ENCODE data around the gene BMP6. TPM values are rescaled to one million over a fixed set of nuclear protein-coding genes. Genes with fewer than 3 reads are reported as not detected.

The BMP6 gene
- polyA plus RNA-seq, 3 donors, result not detected

- H3K4me1 Mint-ChIP-seq, result peaks cover 12% of the 10 kb centered on the region
- no peaks in the 10 kb centered on the region for H3K36me3 Mint-ChIP-seq
- Histone ChIP-seq H4K20me1 (ENCODE audit: insufficient read depth, low read length) (peaks cover 4% of the 10 kb centered on the region), H3K79me2 (ENCODE audit: insufficient read depth, low read length) (peaks cover 29% of the 10 kb centered on the region), H3K36me3 (replicated peaks in 1 of 2; ENCODE audit: control insufficient read depth in 1 of 2, insufficient read depth in 2 of 2, low read length in 2 of 2) (no peaks in the 10 kb centered on the region), H3K9me3 (replicated peaks in 1 of 2; ENCODE audit: control insufficient read depth in 1 of 2, insufficient read depth in 1 of 2, low read length in 2 of 2) (no peaks in the 10 kb centered on the region), H3K27me3 (ENCODE audit: control insufficient read depth in 2 of 2, insufficient read depth in 2 of 2, low read length in 2 of 2) (peaks cover 0 to 9% of the 10 kb centered on the region in 2 donors), H3K4me1 (ENCODE audit: control insufficient read depth in 1 of 2, insufficient read depth in 2 of 2, low read length in 2 of 2) (peaks cover 12 to 16% of the 10 kb centered on the region in 2 donors), H3K9ac (ENCODE audit: insufficient read depth, low read length, poor library complexity, severe bottlenecking) (no peak overlapping the region), H3K27ac (ENCODE audit: low read depth in 1 of 2, low read length in 2 of 2) (no peak overlapping the region), H3K4me3 (replicated peaks in 1 of 3; ENCODE audit: low read depth in 2 of 3, low read length in 3 of 3) (no peak overlapping the region), H2AFZ (ENCODE audit: insufficient read depth, low read depth, low read length, poor library complexity, severe bottlenecking) (no peak overlapping the region), H3K4me2 (replicated peaks; ENCODE audit: extremely low read depth, low read length, poor library complexity, severe bottlenecking) (no peak overlapping the region)
- no peak overlapping the region for H3K4me3 Mint-ChIP-seq
- H3K9me3 Mint-ChIP-seq, result no peaks in the 10 kb centered on the region
- WGBS (ENCODE audit: insufficient coverage), result 98% methylated on average over 6 of the region's 6 CpGs
- H3K27me3 Mint-ChIP-seq (ENCODE audit: low read depth in 3 of 3), result peaks cover 0 to 4% (median 0%) of the 10 kb centered on the region in 3 donors
- no peak overlapping the region for H3K27ac Mint-ChIP-seq
- TF ChIP-seq, protein P1, sequence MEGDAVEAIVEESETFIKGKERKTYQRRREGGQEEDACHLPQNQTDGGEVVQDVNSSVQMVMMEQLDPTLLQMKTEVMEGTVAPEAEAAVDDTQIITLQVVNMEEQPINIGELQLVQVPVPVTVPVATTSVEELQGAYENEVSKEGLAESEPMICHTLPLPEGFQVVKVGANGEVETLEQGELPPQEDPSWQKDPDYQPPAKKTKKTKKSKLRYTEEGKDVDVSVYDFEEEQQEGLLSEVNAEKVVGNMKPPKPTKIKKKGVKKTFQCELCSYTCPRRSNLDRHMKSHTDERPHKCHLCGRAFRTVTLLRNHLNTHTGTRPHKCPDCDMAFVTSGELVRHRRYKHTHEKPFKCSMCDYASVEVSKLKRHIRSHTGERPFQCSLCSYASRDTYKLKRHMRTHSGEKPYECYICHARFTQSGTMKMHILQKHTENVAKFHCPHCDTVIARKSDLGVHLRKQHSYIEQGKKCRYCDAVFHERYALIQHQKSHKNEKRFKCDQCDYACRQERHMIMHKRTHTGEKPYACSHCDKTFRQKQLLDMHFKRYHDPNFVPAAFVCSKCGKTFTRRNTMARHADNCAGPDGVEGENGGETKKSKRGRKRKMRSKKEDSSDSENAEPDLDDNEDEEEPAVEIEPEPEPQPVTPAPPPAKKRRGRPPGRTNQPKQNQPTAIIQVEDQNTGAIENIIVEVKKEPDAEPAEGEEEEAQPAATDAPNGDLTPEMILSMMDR (IDR thresholded peaks at IDR 0.05), result no peak
- DNase-seq, result no peak
- intact Hi-C loops (cut with micrococcal nuclease), result no loop called here
Observed at GRCh38 chr6:7912024-7912423, 186.1 kb downstream of the BMP6 start.

- Histone ChIP-seq H3K4me1 (ENCODE audit: control insufficient read depth in 1 of 2, insufficient read depth in 2 of 2, low read length in 2 of 2) (peaks cover 12 to 16% of the 10 kb centered on the region in 2 donors), H3K9me3 (replicated peaks in 1 of 2; ENCODE audit: control insufficient read depth in 1 of 2, insufficient read depth in 1 of 2, low read length in 2 of 2) (no peaks in the 10 kb centered on the region), H3K36me3 (replicated peaks in 1 of 2; ENCODE audit: control insufficient read depth in 1 of 2, insufficient read depth in 2 of 2, low read length in 2 of 2) (no peaks in the 10 kb centered on the region), H3K9ac (ENCODE audit: insufficient read depth, low read length, poor library complexity, severe bottlenecking) (no peak overlapping the region), H2AFZ (ENCODE audit: insufficient read depth, low read depth, low read length, poor library complexity, severe bottlenecking) (no peak overlapping the region), H3K4me3 (replicated peaks in 1 of 3; ENCODE audit: low read depth in 2 of 3, low read length in 3 of 3) (no peak overlapping the region), H3K27me3 (ENCODE audit: control insufficient read depth in 2 of 2, insufficient read depth in 2 of 2, low read length in 2 of 2) (peaks cover 0 to 9% of the 10 kb centered on the region in 2 donors), H3K27ac (ENCODE audit: low read depth in 1 of 2, low read length in 2 of 2) (no peak overlapping the region), H3K79me2 (ENCODE audit: insufficient read depth, low read length) (peaks cover 20% of the 10 kb centered on the region), H4K20me1 (ENCODE audit: insufficient read depth, low read length) (no peaks in the 10 kb centered on the region), H3K4me2 (replicated peaks; ENCODE audit: extremely low read depth, low read length, poor library complexity, severe bottlenecking) (no peak overlapping the region)
- DNase-seq, result no peak
- Mint-ChIP-seq H3K4me1 (peaks cover 12% of the 10 kb centered on the region), H3K9me3 (no peaks in the 10 kb centered on the region), H3K27ac (no peak overlapping the region), H3K27me3 (ENCODE audit: low read depth in 3 of 3) (peaks cover 0 to 4% (median 0%) of the 10 kb centered on the region in 3 donors), H3K36me3 (no peaks in the 10 kb centered on the region), H3K4me3 (no peak overlapping the region)
- WGBS (ENCODE audit: insufficient coverage), result 96% methylated on average over 8 of the region's 8 CpGs
- intact Hi-C loops (cut with micrococcal nuclease), result no loop called here
- TF ChIP-seq, protein P1 (IDR thresholded peaks at IDR 0.05), result no peak
Observed at GRCh38 chr6:7912736-7913517, 187.0 kb downstream of the BMP6 start.

Measured in CD14-positive monocyte (primary cell).